ENCODE data around the gene MOB3B. TPM values are rescaled to one million over a fixed set of nuclear protein-coding genes. Genes with fewer than 3 reads are reported as not detected.

Gene MOB3B
- total RNA-seq, 1 donor from 2014 or later: 1.1 TPM

GRCh38 chr9:27311184-27311583, 218.4 kb downstream of the MOB3B start:
- TF ChIP-seq, protein P1, sequence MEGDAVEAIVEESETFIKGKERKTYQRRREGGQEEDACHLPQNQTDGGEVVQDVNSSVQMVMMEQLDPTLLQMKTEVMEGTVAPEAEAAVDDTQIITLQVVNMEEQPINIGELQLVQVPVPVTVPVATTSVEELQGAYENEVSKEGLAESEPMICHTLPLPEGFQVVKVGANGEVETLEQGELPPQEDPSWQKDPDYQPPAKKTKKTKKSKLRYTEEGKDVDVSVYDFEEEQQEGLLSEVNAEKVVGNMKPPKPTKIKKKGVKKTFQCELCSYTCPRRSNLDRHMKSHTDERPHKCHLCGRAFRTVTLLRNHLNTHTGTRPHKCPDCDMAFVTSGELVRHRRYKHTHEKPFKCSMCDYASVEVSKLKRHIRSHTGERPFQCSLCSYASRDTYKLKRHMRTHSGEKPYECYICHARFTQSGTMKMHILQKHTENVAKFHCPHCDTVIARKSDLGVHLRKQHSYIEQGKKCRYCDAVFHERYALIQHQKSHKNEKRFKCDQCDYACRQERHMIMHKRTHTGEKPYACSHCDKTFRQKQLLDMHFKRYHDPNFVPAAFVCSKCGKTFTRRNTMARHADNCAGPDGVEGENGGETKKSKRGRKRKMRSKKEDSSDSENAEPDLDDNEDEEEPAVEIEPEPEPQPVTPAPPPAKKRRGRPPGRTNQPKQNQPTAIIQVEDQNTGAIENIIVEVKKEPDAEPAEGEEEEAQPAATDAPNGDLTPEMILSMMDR (IDR thresholded peaks at IDR 0.05; ENCODE audit: insufficient read depth, low read length, severe bottlenecking): no peak
- Histone ChIP-seq H3K27me3 (ENCODE audit: control insufficient read depth, insufficient read depth, low read length) (no peaks in the 10 kb centered on the region), H3K4me3 (ENCODE audit: low read depth, low read length) (no peak overlapping the region), H3K36me3 (ENCODE audit: control insufficient read depth, insufficient read depth, low read length) (no peaks in the 10 kb centered on the region)
- FAIRE-seq (no peak), DNase-seq (ENCODE audit: low read depth) (no peak)

GRCh38 chr9:27310582-27310981, 219.0 kb downstream of the MOB3B start:
- FAIRE-seq (no peak), DNase-seq (ENCODE audit: low read depth) (no peak)
- TF ChIP-seq, protein P1 (IDR thresholded peaks at IDR 0.05; ENCODE audit: insufficient read depth, low read length, severe bottlenecking): no peak
- no peaks in the 10 kb centered on the region for H3K27me3 ChIP-seq (ENCODE audit: control insufficient read depth, insufficient read depth, low read length)
- no peak overlapping the region for H3K4me3 ChIP-seq (ENCODE audit: low read depth, low read length)
- H3K36me3 ChIP-seq (ENCODE audit: control insufficient read depth, insufficient read depth, low read length): no peaks in the 10 kb centered on the region

- Histone ChIP-seq H3K4me3 (ENCODE audit: low read depth, low read length) (no peak overlapping the region), H3K36me3 (ENCODE audit: control insufficient read depth, insufficient read depth, low read length) (no peaks in the 10 kb centered on the region), H3K27me3 (ENCODE audit: control insufficient read depth, insufficient read depth, low read length) (no peaks in the 10 kb centered on the region)
- DNase-seq (ENCODE audit: low read depth) (no peak), FAIRE-seq (no peak)
- TF ChIP-seq, protein P1 (IDR thresholded peaks at IDR 0.05; ENCODE audit: insufficient read depth, low read length, severe bottlenecking): no peak
Observed at GRCh38 chr9:27308691-27309390, 220.8 kb downstream of the MOB3B start.

GRCh38 chr9:27304521-27304920, 225.1 kb downstream of the MOB3B start:
- no peak for DNase-seq (ENCODE audit: low read depth)
- FAIRE-seq: no peak

DNA sequence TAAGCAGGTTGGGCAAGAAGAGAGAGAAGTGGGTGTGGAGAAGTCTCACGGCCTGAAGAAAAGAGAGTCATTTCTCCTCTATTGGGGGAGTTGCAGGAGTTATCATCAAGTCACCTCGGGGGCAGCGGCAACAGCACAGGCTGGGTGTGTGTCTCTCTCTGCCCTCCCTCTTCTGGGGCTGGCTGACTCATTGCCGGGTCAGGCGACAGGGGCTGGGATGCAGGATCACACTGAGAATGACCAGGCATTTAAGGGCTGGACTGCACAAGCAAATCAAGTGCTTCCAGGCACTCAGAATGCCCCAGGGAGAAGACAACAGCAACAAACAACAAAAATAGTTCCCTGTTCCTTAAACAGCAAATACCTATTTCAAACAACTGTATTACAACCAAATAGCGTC, 226.4 kb downstream of the MOB3B start:
- TF ChIP-seq, protein P1 (IDR thresholded peaks at IDR 0.05; ENCODE audit: insufficient read depth, low read length, severe bottlenecking): no peak
- DNase-seq (ENCODE audit: low read depth): no peak
- Histone ChIP-seq H3K27me3 (ENCODE audit: control insufficient read depth, insufficient read depth, low read length) (peaks cover 2% of the 10 kb centered on the region), H3K4me3 (ENCODE audit: low read depth, low read length) (no peak overlapping the region), H3K36me3 (ENCODE audit: control insufficient read depth, insufficient read depth, low read length) (no peaks in the 10 kb centered on the region)
- FAIRE-seq: no peak

More at GRCh38 chr9:27304521-27304920, 225.1 kb downstream of the MOB3B start:
- peaks cover 2% of the 10 kb centered on the region for H3K27me3 ChIP-seq (ENCODE audit: control insufficient read depth, insufficient read depth, low read length)
- TF ChIP-seq, protein P1 (IDR thresholded peaks at IDR 0.05; ENCODE audit: insufficient read depth, low read length, severe bottlenecking): no peak
- H3K4me3 ChIP-seq (ENCODE audit: low read depth, low read length): no peak overlapping the region
- H3K36me3 ChIP-seq (ENCODE audit: control insufficient read depth, insufficient read depth, low read length): no peaks in the 10 kb centered on the region

DNA sequence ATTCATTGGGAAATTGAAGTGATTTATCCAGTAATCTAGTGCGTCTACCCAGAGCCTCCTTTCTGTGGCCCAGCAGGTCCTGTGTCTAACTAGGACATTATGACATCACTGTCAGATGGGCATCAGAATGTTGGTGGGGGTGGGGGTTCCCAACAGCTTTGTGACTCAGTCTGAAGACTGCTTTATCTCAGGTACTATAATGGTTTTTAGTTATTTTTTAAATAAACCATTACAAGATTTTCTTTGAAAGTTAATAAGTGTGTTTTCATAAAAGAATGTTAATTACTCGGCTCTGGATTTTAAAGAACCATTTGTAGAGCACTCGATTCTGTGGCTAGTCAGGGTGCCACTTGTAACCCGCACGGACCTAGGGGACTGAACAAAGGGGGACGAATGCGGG, 232.6 kb downstream of the MOB3B start, which contains the start of gene EQTN:
Gene EQTN, minus strand, starts transcription at position 101 of the 400 bp plus-strand sequence. Its CDS starts 95 bp downstream, at position 6.
- FAIRE-seq (no peak), DNase-seq (ENCODE audit: low read depth) (no peak)
- Histone ChIP-seq H3K27me3 (ENCODE audit: control insufficient read depth, insufficient read depth, low read length) (peaks cover 4% of the 10 kb centered on the region), H3K4me3 (ENCODE audit: low read depth, low read length) (no peak within 1 kb of the TSS), H3K36me3 (ENCODE audit: control insufficient read depth, insufficient read depth, low read length) (no peaks in the 10 kb centered on the region)
- TF ChIP-seq, protein P1 (IDR thresholded peaks at IDR 0.05; ENCODE audit: insufficient read depth, low read length, severe bottlenecking): no peak

Measured in bronchial epithelial cell (primary cell).